Kidney epithelial cell (primary cell): ENCODE results near the gene MGAT3. TPM values are rescaled to one million over a fixed set of nuclear protein-coding genes. Genes with fewer than 3 reads are reported as not detected.
A peak's percentile ranks its signal among the peaks of the same experiment; 100 is the strongest.

Experiments
- DNase-seq: peaks from one replicate; pipeline ENCODE4 v3.0.0-alpha.2; 2010; ENCODE audit warnings: low read depth
- H3K27me3 ChIP-seq: 2 replicates; pipeline ENCODE4 v1.6.0; 2011; ENCODE audit warnings: low read length; ENCODE audit not compliant: control insufficient read depth, insufficient read depth
- H3K36me3 ChIP-seq: 2 replicates; pipeline ENCODE4 v1.5.1; 2011; ENCODE audit warnings: low read length; ENCODE audit not compliant: control insufficient read depth, insufficient read depth
- H3K4me3 ChIP-seq: 2 replicates; pipeline ENCODE4 v1.5.1; 2011; ENCODE audit warnings: low read depth, mild to moderate bottlenecking, control low read depth, low read length
- CTCF ChIP-seq: IDR thresholded peaks from 2 replicates; pipeline ENCODE4 v1.5.1; 2011; ENCODE audit warnings: mild to moderate bottlenecking, moderate library complexity, low read length, control low read depth, inconsistent platforms; ENCODE audit not compliant: insufficient read depth, poor library complexity, severe bottlenecking
- total RNA-seq: library from RNA; depleted of rRNA; stranded (reverse); fragments of >200 nt; gene quantifications from 2 replicates; pipeline ENCODE4 v1.2.3, GENCODE V29; 2015

The MGAT3 gene
- total RNA-seq, 1 donor from 2014 or later = 4.1 TPM

- H3K36me3 ChIP-seq = peaks cover 3% of the 10 kb centered on the region
- H3K27me3 ChIP-seq = no peaks in the 10 kb centered on the region
- H3K4me3 ChIP-seq = no peak overlapping the region
- DNase-seq = no peak
- no peak for TF ChIP-seq CTCF
Measured at GRCh38 chr22:39530692-39531331, 74.0 kb downstream of the MGAT3 start.

DNA sequence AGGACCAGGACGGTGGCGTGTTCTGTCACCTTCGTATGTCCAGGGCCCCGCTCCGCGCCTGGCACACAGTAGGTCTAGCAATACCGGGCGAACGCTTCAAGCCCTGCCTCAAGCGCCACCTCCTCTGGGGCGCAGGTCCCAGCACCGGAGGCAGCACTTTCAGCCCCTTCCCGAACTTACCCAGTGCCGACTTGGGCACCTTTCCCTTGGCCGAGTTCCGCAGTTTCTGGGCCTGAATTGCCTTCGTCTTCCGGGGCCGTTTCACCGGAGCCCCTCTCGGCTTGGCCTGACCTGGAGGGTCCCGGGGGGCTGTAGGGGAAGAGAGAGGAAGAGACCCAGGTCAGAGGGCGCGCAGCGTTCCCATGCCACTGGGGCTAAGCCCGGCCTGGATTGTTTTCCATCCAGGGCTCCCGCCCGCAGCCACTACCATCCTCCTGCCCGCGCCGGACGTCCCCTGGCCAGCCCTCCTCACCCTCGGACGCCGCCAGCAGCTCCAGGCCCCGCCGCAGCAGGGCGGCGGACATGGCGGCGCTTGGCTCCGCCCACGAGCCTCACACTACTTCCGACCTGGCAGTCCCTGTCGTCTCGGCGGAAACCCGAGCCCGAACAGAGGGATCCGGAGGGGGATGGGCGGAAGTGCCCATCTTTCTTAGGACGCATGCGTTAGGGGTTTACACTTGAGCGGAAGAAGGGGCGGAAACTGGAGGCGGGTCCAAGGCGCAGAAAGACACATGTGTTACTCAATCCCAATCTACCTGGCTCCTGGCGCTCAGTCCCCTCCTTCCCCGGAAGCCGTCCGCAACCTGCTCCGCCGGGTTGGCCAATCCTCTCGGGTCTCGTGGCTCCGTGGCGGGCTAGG, 75.6 kb downstream of the MGAT3 start, which contains the start of gene RPS19BP1:
Gene RPS19BP1 (minus strand): TSS at position 534 of the 859 bp plus-strand sequence. CDS start 10 bp downstream, at position 524.
- H3K4me3 ChIP-seq = peak within 1 kb of the TSS; percentile 86
- peaks cover 3% of the 10 kb centered on the region for H3K36me3 ChIP-seq
- TF ChIP-seq CTCF = no peak
- DNase-seq = peak; percentile 99
- no peaks in the 10 kb centered on the region for H3K27me3 ChIP-seq

DNA sequence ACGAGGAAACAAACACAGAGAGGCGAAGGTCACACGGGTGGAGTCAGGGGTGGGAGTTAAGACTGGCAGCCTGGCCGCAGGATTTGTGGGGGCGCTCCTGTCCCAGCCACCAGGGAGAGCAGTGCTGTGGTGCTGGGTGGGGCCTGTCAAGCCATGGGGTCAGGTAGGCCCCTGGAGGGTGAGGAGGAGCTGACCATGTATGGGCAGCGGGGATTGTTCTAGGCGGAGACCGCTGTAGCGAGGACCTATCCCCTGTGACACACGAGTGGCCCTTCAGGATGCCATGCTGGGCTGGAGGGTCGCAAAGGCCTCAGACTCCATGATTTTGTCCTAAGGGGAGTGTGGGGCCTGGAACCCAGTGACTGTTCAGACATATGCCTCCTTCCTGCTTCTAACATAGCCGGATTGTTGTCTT, 77.3 kb downstream of the MGAT3 start:
- Histone ChIP-seq H3K4me3 (no peak overlapping the region), H3K27me3 (no peaks in the 10 kb centered on the region), H3K36me3 (peaks cover 1% of the 10 kb centered on the region)
- DNase-seq = no peak
- TF ChIP-seq CTCF = no peak

- peak; percentile 89 for TF ChIP-seq CTCF
- Histone ChIP-seq H3K4me3 (no peak overlapping the region), H3K27me3 (no peaks in the 10 kb centered on the region), H3K36me3 (no peaks in the 10 kb centered on the region)
- DNase-seq = no peak
Measured at GRCh38 chr22:39534591-39535356, 78.0 kb downstream of the MGAT3 start.

GRCh38 chr22:39535357-39535725, 78.5 kb downstream of the MGAT3 start:
- no peak for DNase-seq
- Histone ChIP-seq H3K27me3 (no peaks in the 10 kb centered on the region), H3K4me3 (no peak overlapping the region), H3K36me3 (no peaks in the 10 kb centered on the region)
- no peak for TF ChIP-seq CTCF
